K562 (cell line): ENCODE data around the gene LVRN. TPM values are rescaled to one million over a fixed set of nuclear protein-coding genes. Genes with fewer than 3 reads are reported as not detected.

Source experiments
- ATAC-seq: fragments of 200-7000 bp; cut with Tn5 transposase; 3 replicates; pipeline ENCODE4 v1.9.1; 2020; ENCODE audit warnings: moderate library complexity
- BruUV-seq: library from RNA; stranded (reverse); fragments of 400-500 nt; replicated peaks from 2 replicates; lab custom pipeline; 2021; lab: Mats Ljungman, UMichigan
- CTCF ChIA-PET: fragments of 300-600 bp; formaldehyde crosslinking; extraction: SDS; loops from one replicate; lab custom pipeline; 2021; ENCODE audit warnings: low intra/inter-chr PET ratio; lab: Yijun Ruan, JAX
- POLR2A ChIA-PET: fragments of 300-600, 350-650 bp; sonication (Branson Sonifier 250); formaldehyde crosslinking; extraction: SDS; loops from one replicate; lab custom pipeline; 2021; ENCODE audit warnings: antibody characterized with exemption, inconsistent platforms; lab: Yijun Ruan, JAX
- DNase-seq, 4 experiments: peaks; one replicate each; pipeline versions ENCODE4 v3.0.0 to v3.0.0-alpha.2; 2011 to 2018; ENCODE audit warnings: low spot score in 3 of 4, mixed read lengths in 3 of 4; ENCODE audit errors: extremely low read depth in 1 of 4
- FAIRE-seq: peaks from 2 replicates; lab custom pipeline; 2011; peaks lifted over from hg19 to GRCh38; lab: Jason Lieb, UNC
- H2AFZ ChIP-seq: 2 replicates; pipeline ENCODE4 v1.6.0; 2011; ENCODE audit warnings: low read depth, low read length, control low read depth, inconsistent platforms
- H3K27ac ChIP-seq: fragments of 200-600 bp; 3 replicates; pipeline ENCODE4 v1.8.0; 2011; ENCODE audit warnings: low read depth, mild to moderate bottlenecking, control low read depth, inconsistent platforms, low read length, moderate library complexity, mixed read lengths; ENCODE audit errors: extremely low read depth
- H3K27me3 ChIP-seq, 2 experiments: fragments of 300-600 bp in 1 of 2; 2 replicates in 1 of 2; 3 replicates in 1 of 2; pipeline versions ENCODE4 v1.6.0 to v1.8.0; 2011; ENCODE audit warnings: inconsistent platforms in 2 of 2, low read length in 2 of 2, mild to moderate bottlenecking in 1 of 2, mixed read lengths in 1 of 2, moderate library complexity in 1 of 2; ENCODE audit not compliant: control insufficient read depth in 2 of 2, insufficient read depth in 2 of 2
- H3K36me3 ChIP-seq: fragments of 300-600 bp; 3 replicates; pipeline ENCODE4 v1.8.0; 2011; ENCODE audit warnings: mild to moderate bottlenecking, low read length, inconsistent platforms; ENCODE audit not compliant: control insufficient read depth, insufficient read depth
- H3K4me1 ChIP-seq, 2 experiments: fragments of 200-600 bp in 1 of 2; replicated peaks in 1 of 2; 2 replicates in 1 of 2; 3 replicates in 1 of 2; pipeline versions ENCODE4 v1.5.1 to v1.8.0; 2011; ENCODE audit warnings: inconsistent platforms in 2 of 2, low read length in 2 of 2, mild to moderate bottlenecking in 1 of 2, mixed read lengths in 1 of 2, moderate library complexity in 1 of 2; ENCODE audit not compliant: control insufficient read depth in 2 of 2, insufficient read depth in 2 of 2
- H3K4me2 ChIP-seq: 2 replicates; pipeline ENCODE4 v1.6.1; 2011; ENCODE audit warnings: low read length, control low read depth, inconsistent platforms, mixed read lengths; ENCODE audit not compliant: insufficient read depth
- H3K4me3 ChIP-seq: fragments of 200-600 bp; sonication (generic), shearing (Covaris generic); 2 replicates; pipeline ENCODE4 v1.5.1; 2016; ENCODE audit warnings: control low read depth, inconsistent platforms
- H3K79me2 ChIP-seq: fragments of 200-600 bp; 3 replicates; pipeline ENCODE4 v1.8.0; 2011; ENCODE audit warnings: low read length, inconsistent platforms; ENCODE audit not compliant: control insufficient read depth, insufficient read depth
- H3K9ac ChIP-seq, 2 experiments: 2 replicates each; pipeline versions ENCODE4 v1.6.0 to v1.6.1; 2011; ENCODE audit warnings: low read depth in 2 of 2, low read length in 2 of 2, control low read depth in 1 of 2, inconsistent platforms in 1 of 2, mild to moderate bottlenecking in 1 of 2, mixed read lengths in 1 of 2; ENCODE audit not compliant: insufficient read depth in 1 of 2
- H3K9me1 ChIP-seq: one replicate; pipeline ENCODE4 v1.6.0; 2011; ENCODE audit warnings: inconsistent platforms, mild to moderate bottlenecking, low read length, moderate library complexity; ENCODE audit not compliant: control insufficient read depth, insufficient read depth
- H3K9me3 ChIP-seq: replicated peaks from 2 replicates; pipeline ENCODE4 v1.5.1; 2011; ENCODE audit warnings: low read depth, low read length, inconsistent platforms; ENCODE audit not compliant: control insufficient read depth, insufficient read depth
- H4K20me1 ChIP-seq: replicated peaks from 2 replicates; pipeline ENCODE4 v1.6.1; 2011; ENCODE audit warnings: low read length, inconsistent platforms, mixed read lengths; ENCODE audit not compliant: control insufficient read depth, insufficient read depth
- AFF4 ChIP-seq: sonication (generic); formaldehyde crosslinking; IDR thresholded peaks from 2 replicates; pipeline ENCODE4 v1.8.0; 2023; ENCODE audit warnings: mild to moderate bottlenecking, missing genetic modification reagents
- FOS ChIP-seq: IDR thresholded peaks from 3 replicates; pipeline ENCODE4 v1.6.1; 2011; ENCODE audit not compliant: insufficient read length; ENCODE audit errors: extremely low read depth
- HES1 ChIP-seq: fragments of 450-650 bp; IDR thresholded peaks from 2 replicates; pipeline ENCODE4 v1.6.1; 2016; ENCODE audit warnings: low read depth, mild to moderate bottlenecking, moderate library complexity
- HSF4 ChIP-seq: fragments of 250-450 bp; sonication (Bioruptor Pico); IDR thresholded peaks from 2 replicates; pipeline ENCODE4 v2.1.2; 2022; ENCODE audit warnings: mild to moderate bottlenecking, moderate library complexity, borderline replicate concordance
- NFATC3 ChIP-seq: fragments of 450-650 bp; IDR thresholded peaks from 2 replicates; pipeline ENCODE4 v1.6.1; 2017; ENCODE audit warnings: mild to moderate bottlenecking
- TCF3 ChIP-seq: sonication (generic); formaldehyde crosslinking; IDR thresholded peaks from 2 replicates; pipeline ENCODE4 v1.4.0; 2020; ENCODE audit warnings: mild to moderate bottlenecking, missing genetic modification reagents
- ZNF586 ChIP-seq: fragments of 450-650 bp; formaldehyde crosslinking; conservative IDR thresholded peaks from 2 replicates; pipeline ENCODE4 v1.4.0; 2020; ENCODE audit warnings: mild to moderate bottlenecking, moderate library complexity
- WGBS: fragments of 100-300 bp; shearing (Covaris generic); methylation state at CpG from one replicate; pipeline ENCODE4 v1.1.6; 2016; ENCODE audit warnings: low coverage, mixed read lengths; ENCODE audit not compliant: insufficient coverage; ENCODE audit errors: missing lambda C conversion rate; 5-methylcytosine and 5-hydroxymethylcytosine counted together
- in situ Hi-C: fragments of 300-500 bp; cut with MboI; formaldehyde crosslinking; loops from 4 replicates; pipeline ENCODE4 v1.15.0; 2018; ENCODE audit warnings: inconsistent platforms, mixed read lengths
- intact Hi-C: fragments of 100-400 bp; cut with micrococcal nuclease; formaldehyde crosslinking; loops from 2 replicates; pipeline ENCODE4 v1.14.2; 2022
- polyA plus RNA-seq, 8 experiments: library from polyadenylated mRNA; depleted of rRNA in 4 of 8; stranded (reverse) in 5 of 8; unstranded in 3 of 8; fragments of >200 nt; fragmentation: Nextera tagmentation in 2 of 8; fragmentation: Illumina TruSeq in 1 of 8; extraction: Ambion mirVana in 2 of 8; extraction: Trizol in 1 of 8; gene quantifications; 2 replicates each; pipeline versions ENCODE4 v1.2.1 to v1.2.3, GENCODE V29; 2011 to 2014; ENCODE audit warnings: inconsistent platforms in 1 of 8, missing spikeins in 1 of 8
- total RNA-seq, 7 experiments: library from RNA; depleted of rRNA in 6 of 7; stranded (reverse); fragments of >200 nt in 6 of 7; fragmentation: Illumina TruSeq in 2 of 7; extraction: Trizol in 2 of 7; gene quantifications; 2 replicates each; pipeline versions ENCODE4 v1.2.1 to v1.2.3, GENCODE V29; 2011 to 2021; ENCODE audit warnings: low replicate concordance in 1 of 7

Gene LVRN
- total and polyA plus RNA-seq, 9 of the 15 experiments (the other 6 are each of a cell fraction or from before 2014, with no cell fraction given), result 2.6 to 5.3 (median 4.1) TPM

GRCh38 chr5:115946655-115947054 is 15.6 kb upstream of the LVRN start:
- H4K20me1 ChIP-seq, result no peaks in the 10 kb centered on the region
- H3K9me3 ChIP-seq, result no peaks in the 10 kb centered on the region
- no peaks in the 10 kb centered on the region for H3K9me1 ChIP-seq
- intact Hi-C loops, result no loop called here
- WGBS, result 0% methylated on average over 2 of the region's 2 CpGs
- in situ Hi-C loops, result no loop called here
- H3K4me1 ChIP-seq, result no peaks in the 10 kb centered on the region
- H3K4me3 ChIP-seq, result no peak overlapping the region
- H2AFZ ChIP-seq, result no peak overlapping the region
- no peaks in the 10 kb centered on the region for H3K79me2 ChIP-seq
- TF ChIP-seq FOS (no peak), HES1 (no peak), NFATC3 (no peak), HSF4 (CRISPR knock-in tag) (no peak), TCF3 (no peak), AFF4 (no peak), ZNF586 (CRISPR knock-in tag) (no peak)
- H3K9ac ChIP-seq, result no peak overlapping the region
- no TSS peak for BruUV-seq
- no peaks in the 10 kb centered on the region; a peak in 2 of 5 replicates for H3K27me3 ChIP-seq
- ChIA-PET POLR2A (no interaction called here), CTCF (no interaction called here)
- FAIRE-seq (no peak), DNase-seq (no peak), ATAC-seq (no peak)
- no peak overlapping the region for H3K4me2 ChIP-seq
- H3K36me3 ChIP-seq, result no peaks in the 10 kb centered on the region
- no peak overlapping the region for H3K27ac ChIP-seq
